Activated naive CD8-positive, alpha-beta T cell treated with anti-CD3 and anti-CD28 coated beads for 36 hours (primary cell): Measurements from ENCODE around the gene ZG16. TPM values are rescaled to one million over a fixed set of nuclear protein-coding genes. Genes with fewer than 3 reads are reported as not detected.
"Not testable (repeated sequence)": the region's sequence is repeated elsewhere in the genome, so short reads cannot be mapped to it uniquely, and the experiment has no call there.

Source experiments
- DNase-seq: peaks from one replicate; pipeline ENCODE4 v3.0.0; 2021
- H3K27ac Mint-ChIP-seq: one replicate; pipeline ENCODE4 v1.8.0; 2022; ENCODE audit warnings: mild to moderate bottlenecking, moderate library complexity, mixed read lengths
- H3K27me3 Mint-ChIP-seq: one replicate; pipeline ENCODE4 v1.8.0; 2022; ENCODE audit warnings: mild to moderate bottlenecking, mixed read lengths
- H3K36me3 Mint-ChIP-seq: one replicate; pipeline ENCODE4 v1.8.0; 2021; ENCODE audit warnings: mild to moderate bottlenecking, mixed read lengths
- H3K4me1 Mint-ChIP-seq: one replicate; pipeline ENCODE4 v1.8.0; 2021; ENCODE audit warnings: mixed read lengths
- H3K4me3 Mint-ChIP-seq: one replicate; pipeline ENCODE4 v1.8.0; 2022; ENCODE audit warnings: mild to moderate bottlenecking, moderate library complexity, mixed read lengths
- H3K9me3 Mint-ChIP-seq: one replicate; pipeline ENCODE4 v1.8.0; 2022; ENCODE audit warnings: mixed read lengths
- total RNA-seq, 2 experiments: library from RNA; stranded (reverse); gene quantifications; one replicate each; pipeline ENCODE4 v1.2.3, GENCODE V29; 2021

ZG16 gene
- total RNA-seq, 2 experiments from 2014 or later: not detected

DNA sequence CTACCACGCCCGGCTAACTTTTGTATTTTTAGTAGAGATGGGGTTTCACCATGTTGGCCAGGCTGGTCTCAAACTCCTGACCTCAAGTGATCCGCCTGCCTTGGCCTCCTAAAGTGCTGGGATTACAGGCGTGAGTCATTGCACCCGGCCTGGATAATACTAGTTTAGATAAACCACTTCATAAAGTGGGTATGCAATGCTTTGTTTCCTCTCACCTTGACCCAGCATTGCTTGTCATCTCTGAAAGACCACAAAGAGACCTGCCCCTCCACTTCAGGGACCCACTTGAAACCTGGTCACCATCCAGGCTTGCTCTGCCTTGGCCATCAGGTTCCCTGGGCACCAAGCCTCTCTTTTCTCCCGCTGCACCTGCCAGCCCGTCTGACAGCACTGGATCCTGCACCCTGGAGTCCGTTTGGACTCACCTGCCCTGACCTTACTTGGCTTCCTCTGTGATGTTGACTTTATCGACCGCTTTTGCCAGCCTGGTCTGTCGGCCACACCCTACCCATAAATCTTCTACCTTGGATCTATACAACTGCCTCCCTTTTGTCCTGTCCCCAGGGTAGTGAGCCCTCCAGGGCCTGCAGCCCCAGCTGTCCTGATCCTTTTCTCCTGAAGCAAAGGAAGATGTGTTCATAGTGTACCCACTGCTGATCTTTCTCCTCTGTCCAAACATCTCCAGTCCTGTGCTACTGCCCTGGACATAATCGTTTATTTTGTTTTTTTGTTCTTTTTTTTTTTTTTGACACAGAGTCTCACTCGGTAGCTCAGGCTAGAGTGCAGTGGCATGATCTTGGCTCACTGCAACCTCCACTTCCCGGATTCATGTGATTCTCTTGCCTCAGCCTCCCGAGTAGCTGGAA lies 12.7 kb upstream of the ZG16 start:
- Mint-ChIP-seq H3K4me1 (peaks cover 5% of the 10 kb centered on the region), H3K9me3 (no peaks in the 10 kb centered on the region), H3K4me3 (no peak overlapping the region), H3K27ac (no peak overlapping the region), H3K27me3 (no peaks in the 10 kb centered on the region), H3K36me3 (no peaks in the 10 kb centered on the region)
- no peak for DNase-seq

DNA sequence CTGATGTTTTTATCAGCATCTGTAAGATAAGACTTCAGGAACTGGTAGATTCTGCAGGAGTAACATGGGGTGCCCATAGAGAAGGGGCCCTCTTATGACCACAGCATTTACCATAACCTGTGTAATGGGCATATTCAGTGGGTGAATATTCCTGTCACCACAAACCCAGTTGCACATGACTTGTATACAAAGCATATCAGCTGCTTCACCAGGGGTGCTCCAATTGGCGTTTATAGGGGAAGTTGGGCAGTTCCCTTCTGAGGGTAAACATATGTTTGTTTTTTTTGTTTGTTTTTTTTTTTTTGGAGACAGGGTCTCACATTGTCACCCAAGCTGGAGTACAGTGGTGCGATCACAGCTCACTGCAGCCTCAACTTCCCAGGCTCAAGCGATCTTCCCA lies 11.5 kb upstream of the ZG16 start:
- Mint-ChIP-seq H3K36me3 (no peaks in the 10 kb centered on the region), H3K4me3 (no peak overlapping the region), H3K4me1 (peaks cover 10% of the 10 kb centered on the region), H3K27me3 (no peaks in the 10 kb centered on the region), H3K27ac (no peak overlapping the region), H3K9me3 (no peaks in the 10 kb centered on the region)
- DNase-seq: no peak

- Mint-ChIP-seq H3K27ac (no peak overlapping the region), H3K4me3 (no peak overlapping the region), H3K36me3 (no peaks in the 10 kb centered on the region), H3K27me3 (no peaks in the 10 kb centered on the region), H3K9me3 (no peaks in the 10 kb centered on the region), H3K4me1 (peaks cover 10% of the 10 kb centered on the region)
- DNase-seq: no peak
Measured at GRCh38 chr16:29767062-29767461, 11.0 kb upstream of the ZG16 start.

GRCh38 chr16:29769507-29769906 lies 8.5 kb upstream of the ZG16 start:
- Mint-ChIP-seq H3K4me3 (no peak overlapping the region), H3K27ac (no peak overlapping the region), H3K27me3 (no peaks in the 10 kb centered on the region), H3K9me3 (no peaks in the 10 kb centered on the region), H3K4me1 (peaks cover 8% of the 10 kb centered on the region), H3K36me3 (no peaks in the 10 kb centered on the region)
- DNase-seq: no peak

- Mint-ChIP-seq H3K27me3 (no peaks in the 10 kb centered on the region), H3K9me3 (no peaks in the 10 kb centered on the region), H3K36me3 (no peaks in the 10 kb centered on the region), H3K4me1 (peaks cover 10% of the 10 kb centered on the region), H3K27ac (no peak overlapping the region), H3K4me3 (no peak overlapping the region)
- no peak for DNase-seq
Measured at GRCh38 chr16:29770250-29770929, 7.7 kb upstream of the ZG16 start.

DNA sequence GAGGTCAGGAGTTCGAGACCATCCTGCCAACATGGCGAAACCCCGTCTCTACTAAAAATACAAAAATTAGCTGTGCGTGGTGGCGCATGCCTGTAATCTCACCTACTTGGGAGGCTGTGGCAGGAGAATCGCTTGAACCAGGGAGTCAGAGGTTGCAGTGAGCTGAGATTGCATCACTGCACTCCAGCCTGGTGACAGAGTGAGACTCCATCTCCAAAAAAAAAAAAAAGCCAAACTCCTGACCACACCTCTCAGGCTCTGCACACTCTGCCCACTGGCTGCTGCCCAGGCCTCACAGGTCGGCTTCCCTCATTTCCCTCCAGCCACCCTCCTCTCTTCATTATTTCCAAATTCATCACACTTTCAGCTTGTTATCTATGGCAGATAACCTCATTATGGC lies 5.7 kb upstream of the ZG16 start:
- H3K4me1 Mint-ChIP-seq: peaks cover 13% of the 10 kb centered on the region
- H3K4me3 Mint-ChIP-seq, DNase-seq, H3K27ac Mint-ChIP-seq, H3K9me3 Mint-ChIP-seq, H3K27me3 Mint-ChIP-seq, H3K36me3 Mint-ChIP-seq: not testable (repeated sequence)

DNA sequence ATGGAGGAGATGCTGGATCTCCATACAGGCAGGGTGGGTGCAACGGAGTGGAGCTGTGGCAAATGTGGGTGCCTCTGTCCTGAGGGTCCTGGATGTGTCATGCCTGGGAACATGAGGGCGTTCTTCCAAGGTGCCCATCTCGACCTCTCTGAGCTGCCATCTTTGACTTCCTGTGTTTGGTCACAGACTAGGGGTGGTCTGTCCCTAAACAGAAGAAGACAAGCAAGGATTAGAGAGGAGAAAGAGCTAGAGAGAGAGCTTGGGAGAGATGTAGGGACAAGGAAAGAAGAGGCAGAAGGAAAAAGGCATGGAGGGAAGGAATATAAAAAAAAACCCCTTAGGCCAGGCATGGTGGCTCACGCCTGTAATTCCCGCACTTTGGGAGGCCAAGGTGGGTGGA lies 3.3 kb upstream of the ZG16 start:
- H3K27ac Mint-ChIP-seq: no peak overlapping the region

GRCh38 chr16:29775742-29776408 lies 2.2 kb upstream of the ZG16 start:
- peaks cover 15% of the 10 kb centered on the region for H3K4me1 Mint-ChIP-seq
- H3K27ac Mint-ChIP-seq: no peak overlapping the region
- H3K4me3 Mint-ChIP-seq: no peak overlapping the region
- DNase-seq: no peak
- no peaks in the 10 kb centered on the region for H3K36me3 Mint-ChIP-seq
- no peaks in the 10 kb centered on the region for H3K27me3 Mint-ChIP-seq
- no peaks in the 10 kb centered on the region for H3K9me3 Mint-ChIP-seq

More for the DNA sequence above, 3.3 kb upstream of the ZG16 start:
- DNase-seq: no peak
- no peaks in the 10 kb centered on the region for H3K36me3 Mint-ChIP-seq
- H3K4me1 Mint-ChIP-seq: peaks cover 16% of the 10 kb centered on the region
- H3K4me3 Mint-ChIP-seq: no peak overlapping the region
- no peaks in the 10 kb centered on the region for H3K9me3 Mint-ChIP-seq
- no peaks in the 10 kb centered on the region for H3K27me3 Mint-ChIP-seq

DNA sequence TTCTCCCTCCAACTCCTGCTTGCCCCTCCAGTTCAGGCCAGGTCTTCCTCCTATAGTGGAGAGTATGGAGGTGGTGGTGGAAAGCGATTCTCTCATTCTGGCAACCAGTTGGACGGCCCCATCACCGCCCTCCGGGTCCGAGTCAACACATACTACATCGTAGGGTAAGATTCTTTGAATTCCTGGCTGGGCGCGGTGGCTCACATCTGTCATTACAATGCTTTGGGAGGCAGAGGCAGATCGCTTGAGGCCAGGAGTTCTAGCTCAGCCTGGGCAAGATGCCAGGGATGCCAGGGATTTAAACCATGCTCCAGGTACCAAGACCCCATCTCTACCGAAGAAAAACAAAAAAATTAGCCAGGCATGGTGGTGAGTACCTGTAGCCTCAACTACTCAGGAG lies 1.4 kb downstream of the ZG16 start:
- Mint-ChIP-seq H3K9me3 (peaks cover 5% of the 10 kb centered on the region), H3K27ac (no peak overlapping the region), H3K27me3 (no peaks in the 10 kb centered on the region), H3K4me1 (peaks cover 27% of the 10 kb centered on the region), H3K4me3 (no peak overlapping the region), H3K36me3 (no peaks in the 10 kb centered on the region)
- no peak for DNase-seq

DNA sequence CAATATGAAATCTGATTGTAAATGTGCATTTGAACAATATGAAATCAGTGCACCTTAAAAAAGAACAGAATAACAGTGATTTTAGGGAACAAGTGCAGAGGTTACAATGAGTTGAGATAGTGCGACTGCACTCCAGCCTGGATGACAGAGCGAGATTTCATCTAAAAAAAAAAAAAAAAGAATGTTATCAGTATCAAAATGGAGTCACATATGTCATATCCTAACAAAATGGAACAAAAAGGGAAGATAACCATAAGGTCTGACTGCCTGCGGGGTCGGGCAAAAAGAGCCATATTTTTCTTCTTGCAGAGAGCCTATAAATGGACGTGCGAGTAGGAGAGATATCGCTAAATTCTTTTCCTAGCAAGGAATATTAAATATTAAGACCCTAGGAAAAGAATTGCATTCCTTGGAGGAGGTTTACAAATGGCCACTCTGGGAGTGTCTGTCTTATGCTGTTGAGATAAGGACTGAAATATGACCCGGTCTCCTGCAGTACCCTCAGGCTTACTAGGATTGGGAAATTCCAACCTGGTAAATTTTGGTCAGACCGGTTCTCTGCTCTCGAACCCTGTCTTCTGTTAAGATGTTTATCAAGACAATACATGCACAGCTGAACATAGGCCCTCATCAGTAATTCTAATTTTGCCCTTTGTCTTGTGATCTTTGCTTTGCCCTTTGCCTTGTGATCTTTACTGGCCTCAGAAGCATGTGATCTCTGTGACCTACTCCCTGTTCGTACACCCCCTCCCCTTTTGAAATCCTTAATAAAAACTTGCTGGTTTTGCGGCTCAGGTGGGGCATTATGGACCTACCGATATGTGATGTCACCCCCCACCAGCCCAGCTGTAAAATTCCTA lies 5.3 kb downstream of the ZG16 start:
- not testable (repeated sequence) for H3K9me3 Mint-ChIP-seq

DNA sequence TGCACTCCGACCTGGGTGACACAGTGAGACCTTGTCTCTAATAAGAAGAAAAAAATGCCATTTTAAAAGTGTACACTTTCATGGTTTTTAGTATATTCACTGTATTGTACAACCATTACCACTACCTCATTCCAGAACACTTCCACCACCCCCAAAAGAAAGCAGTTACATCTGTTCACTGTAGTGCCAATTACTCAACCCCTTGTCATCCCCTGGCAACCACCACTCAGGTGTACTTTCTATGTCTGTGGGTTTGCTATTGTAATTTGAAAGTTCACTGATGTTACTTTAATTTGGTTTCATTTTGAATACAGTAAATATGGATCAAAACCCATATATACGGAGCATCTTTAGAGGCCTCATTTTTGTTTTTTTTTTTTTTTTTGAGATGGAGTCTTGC lies 6.1 kb downstream of the ZG16 start:
- peaks cover 33% of the 10 kb centered on the region for H3K4me1 Mint-ChIP-seq
- peak overlapping the region; percentile 11 for H3K27ac Mint-ChIP-seq
- peak; percentile 35 for DNase-seq
- no peak overlapping the region for H3K4me3 Mint-ChIP-seq
- no peaks in the 10 kb centered on the region for H3K36me3 Mint-ChIP-seq
- peaks cover 5% of the 10 kb centered on the region for H3K9me3 Mint-ChIP-seq
- no peaks in the 10 kb centered on the region for H3K27me3 Mint-ChIP-seq

More for the DNA sequence above, 5.3 kb downstream of the ZG16 start:
- DNase-seq, H3K4me3 Mint-ChIP-seq, H3K27me3 Mint-ChIP-seq, H3K27ac Mint-ChIP-seq, H3K36me3 Mint-ChIP-seq: not testable (repeated sequence)
- H3K4me1 Mint-ChIP-seq: peaks cover 30% of the 10 kb centered on the region

- peaks cover 36% of the 10 kb centered on the region for H3K4me1 Mint-ChIP-seq
- H3K36me3 Mint-ChIP-seq: no peaks in the 10 kb centered on the region
- H3K27ac Mint-ChIP-seq: peak overlapping the region; percentile 42
- peaks cover 5% of the 10 kb centered on the region for H3K9me3 Mint-ChIP-seq
- no peaks in the 10 kb centered on the region for H3K27me3 Mint-ChIP-seq
- peak overlapping the region; percentile 40 for H3K4me3 Mint-ChIP-seq
- DNase-seq: peak; percentile 72
Measured at GRCh38 chr16:29784901-29785500, 6.9 kb downstream of the ZG16 start.

DNA sequence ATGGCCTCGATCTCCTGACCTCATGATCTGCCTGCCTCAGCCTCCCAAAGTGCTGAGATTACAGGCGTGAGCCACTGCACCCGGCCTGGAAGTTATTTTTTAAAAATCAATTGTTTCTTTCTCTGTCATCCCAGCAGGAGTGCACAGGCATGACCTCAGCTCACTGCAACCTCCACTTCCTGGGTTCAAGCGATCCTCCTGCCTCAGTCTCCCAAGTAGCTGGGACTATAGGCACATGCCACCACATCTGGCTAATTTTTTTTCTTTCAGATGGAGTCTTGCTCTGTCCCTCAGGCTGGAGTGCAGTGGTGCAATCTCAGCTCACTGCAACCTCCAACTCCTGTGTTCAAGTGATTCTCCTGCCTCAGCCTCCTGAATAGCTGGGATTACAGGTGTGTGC lies 9.1 kb downstream of the ZG16 start:
- not testable (repeated sequence) for DNase-seq, H3K9me3 Mint-ChIP-seq, H3K27ac Mint-ChIP-seq, H3K4me3 Mint-ChIP-seq, H3K27me3 Mint-ChIP-seq
- Mint-ChIP-seq H3K4me1 (peaks cover 37% of the 10 kb centered on the region), H3K36me3 (peaks cover 16% of the 10 kb centered on the region)

GRCh38 chr16:29789775-29790182 lies 11.7 kb downstream of the ZG16 start:
- Mint-ChIP-seq H3K27me3 (no peaks in the 10 kb centered on the region), H3K4me3 (peak overlapping the region; percentile 90), H3K36me3 (peaks cover 31% of the 10 kb centered on the region), H3K4me1 (peaks cover 41% of the 10 kb centered on the region), H3K9me3 (no peaks in the 10 kb centered on the region), H3K27ac (peak overlapping the region; percentile 98)
- no peak for DNase-seq
